Neuron (in vitro differentiated cells): ENCODE measurements around the gene UST.
"Not testable (repeated sequence)": the region's sequence is repeated elsewhere in the genome, so short reads cannot be mapped to it uniquely, and the experiment has no call there.

Source experiments
- H2AFZ ChIP-seq: one replicate; pipeline ENCODE4 v1.6.1; 2013; ENCODE audit warnings: low read depth, mild to moderate bottlenecking, inconsistent platforms, low read length, moderate library complexity
- H3K27me3 ChIP-seq: one replicate; pipeline ENCODE4 v1.6.1; 2013; ENCODE audit warnings: low read length; ENCODE audit not compliant: insufficient read depth
- H3K36me3 ChIP-seq: one replicate; pipeline ENCODE4 v1.6.1; 2013; ENCODE audit warnings: low read length; ENCODE audit not compliant: insufficient read depth
- H3K4me1 ChIP-seq: one replicate; pipeline ENCODE4 v1.6.1; 2013; ENCODE audit warnings: low read length; ENCODE audit not compliant: insufficient read depth
- H3K4me3 ChIP-seq: 2 replicates; pipeline ENCODE4 v1.5.1; 2013; ENCODE audit warnings: mild to moderate bottlenecking, low read length, moderate library complexity
- H3K9me3 ChIP-seq: one replicate; pipeline ENCODE4 v1.6.1; 2013; ENCODE audit warnings: low read length

UST gene

GRCh38 chr6:148761527-148762011 is 14.7 kb downstream of the UST start:
- no peak overlapping the region for H3K4me3 ChIP-seq

DNA sequence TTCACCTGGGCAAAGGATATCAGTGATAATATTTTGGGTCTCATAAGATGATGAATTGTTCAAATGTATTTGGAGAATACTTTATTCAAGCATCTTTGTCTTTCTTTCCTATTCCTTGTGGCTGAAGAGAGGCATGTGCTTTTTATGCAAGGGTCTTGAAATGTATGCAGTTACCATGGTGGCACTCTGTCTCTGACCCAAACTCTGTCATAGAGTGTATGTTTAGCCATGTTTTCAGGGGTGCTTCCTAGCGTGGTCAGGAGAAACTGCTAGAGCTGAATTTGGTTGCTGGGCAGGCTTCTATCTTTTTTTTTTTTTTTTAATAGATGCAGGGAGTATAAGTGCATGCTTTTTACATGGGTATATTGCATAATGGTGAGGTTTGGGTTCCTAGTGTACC is 15.4 kb downstream of the UST start:
- Histone ChIP-seq H2AFZ (no peak overlapping the region), H3K4me3 (no peak overlapping the region), H3K36me3 (no peaks in the 10 kb centered on the region), H3K4me1 (peaks cover 32% of the 10 kb centered on the region), H3K9me3 (no peaks in the 10 kb centered on the region), H3K27me3 (no peaks in the 10 kb centered on the region)

More at GRCh38 chr6:148761527-148762011, 14.7 kb downstream of the UST start:
- H3K36me3 ChIP-seq, result no peaks in the 10 kb centered on the region
- H3K4me1 ChIP-seq, result peaks cover 32% of the 10 kb centered on the region
- H2AFZ ChIP-seq, result no peak overlapping the region
- no peaks in the 10 kb centered on the region for H3K9me3 ChIP-seq
- no peaks in the 10 kb centered on the region for H3K27me3 ChIP-seq

GRCh38 chr6:148764259-148765020 is 17.6 kb downstream of the UST start:
- not testable (repeated sequence) for H3K4me3 ChIP-seq, H3K36me3 ChIP-seq, H2AFZ ChIP-seq, H3K27me3 ChIP-seq, H3K9me3 ChIP-seq
- H3K4me1 ChIP-seq, result peaks cover 26% of the 10 kb centered on the region

GRCh38 chr6:148765898-148766808 is 19.3 kb downstream of the UST start:
- H2AFZ ChIP-seq, result no peak overlapping the region
- no peak overlapping the region for H3K4me3 ChIP-seq
- H3K4me1 ChIP-seq, result peaks cover 19% of the 10 kb centered on the region
- H3K36me3 ChIP-seq, result no peaks in the 10 kb centered on the region
- H3K9me3 ChIP-seq, result no peaks in the 10 kb centered on the region
- no peaks in the 10 kb centered on the region for H3K27me3 ChIP-seq

DNA sequence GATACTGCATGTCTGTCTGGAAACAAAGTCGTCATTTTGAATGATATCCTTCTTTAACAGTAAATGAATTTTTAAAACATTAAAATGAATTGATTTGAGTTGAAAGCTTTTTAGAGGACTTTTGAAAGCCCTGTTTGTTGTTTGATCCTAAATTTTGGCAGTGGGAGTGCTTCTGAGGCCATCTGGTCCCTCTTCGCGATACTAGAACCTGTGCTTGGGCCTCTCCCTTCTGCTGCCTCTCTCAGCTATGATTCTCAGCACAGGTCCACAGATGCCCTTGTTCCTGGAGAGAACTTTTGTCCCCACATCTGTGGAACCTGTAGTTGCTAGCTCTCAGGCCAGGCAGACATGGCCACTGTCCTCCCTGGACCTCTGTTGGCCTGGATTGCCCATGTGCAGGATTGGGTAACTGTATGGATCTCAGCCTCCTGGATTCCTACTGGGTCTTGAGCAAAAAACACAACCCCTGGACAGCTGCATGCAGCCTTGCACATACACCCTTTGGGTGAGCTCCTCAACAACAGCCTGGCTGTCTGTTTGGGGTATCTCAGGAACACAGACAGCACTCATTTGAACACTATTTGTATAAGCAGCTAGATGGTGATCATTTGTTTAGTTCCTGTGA is 21.9 kb downstream of the UST start:
- no peaks in the 10 kb centered on the region for H3K27me3 ChIP-seq
- H3K4me3 ChIP-seq, result no peak overlapping the region
- H3K36me3 ChIP-seq, result no peaks in the 10 kb centered on the region
- H3K4me1 ChIP-seq, result peaks cover 3% of the 10 kb centered on the region
- H2AFZ ChIP-seq, result no peak overlapping the region
- H3K9me3 ChIP-seq, result no peaks in the 10 kb centered on the region

- no peak overlapping the region for H2AFZ ChIP-seq
- no peaks in the 10 kb centered on the region for H3K9me3 ChIP-seq
- no peaks in the 10 kb centered on the region for H3K36me3 ChIP-seq
- H3K27me3 ChIP-seq, result no peaks in the 10 kb centered on the region
- H3K4me3 ChIP-seq, result no peak overlapping the region
- no peaks in the 10 kb centered on the region for H3K4me1 ChIP-seq
Observed at GRCh38 chr6:148769304-148769968, 22.6 kb downstream of the UST start.

- no peaks in the 10 kb centered on the region for H3K36me3 ChIP-seq
- no peak overlapping the region for H2AFZ ChIP-seq
- no peaks in the 10 kb centered on the region for H3K27me3 ChIP-seq
- H3K4me1 ChIP-seq, result no peaks in the 10 kb centered on the region
- no peak overlapping the region for H3K4me3 ChIP-seq
- no peaks in the 10 kb centered on the region for H3K9me3 ChIP-seq
Observed at GRCh38 chr6:148770408-148771211, 23.8 kb downstream of the UST start.

GRCh38 chr6:148771212-148771601 is 24.4 kb downstream of the UST start:
- no peak overlapping the region for H2AFZ ChIP-seq

DNA sequence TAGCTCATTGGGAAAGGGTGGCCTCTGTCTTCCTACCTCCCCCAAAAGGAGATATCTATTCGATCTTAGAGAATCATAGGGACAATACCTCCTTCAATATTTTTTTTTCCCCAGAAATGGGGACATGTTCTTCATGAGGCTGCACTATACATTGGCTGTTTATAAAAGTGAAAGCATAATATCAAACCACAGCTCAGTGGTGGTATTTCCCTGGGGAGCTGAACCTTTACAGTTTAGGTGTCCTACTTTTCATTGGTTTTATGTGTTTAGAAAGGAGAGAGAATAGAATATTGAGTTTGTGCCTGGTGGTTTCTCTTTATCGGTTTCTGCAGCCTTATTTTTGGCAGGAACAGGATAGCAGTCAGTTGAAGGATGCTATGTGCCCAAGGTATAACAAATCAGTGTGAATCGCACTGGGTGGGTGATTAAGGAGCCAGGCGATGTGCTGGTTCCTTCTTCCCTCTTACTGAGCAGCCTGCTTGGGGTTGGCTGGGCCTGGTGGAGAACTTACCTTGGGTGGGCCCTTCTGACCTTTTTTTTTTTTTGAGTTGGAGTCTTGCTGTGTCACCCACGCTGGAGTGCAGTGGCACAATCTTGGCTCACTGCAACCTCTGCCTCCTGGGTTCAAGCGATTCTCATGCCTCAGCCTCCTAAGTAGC is 25.2 kb downstream of the UST start:
- H3K36me3 ChIP-seq, result no peaks in the 10 kb centered on the region

More at GRCh38 chr6:148771212-148771601, 24.4 kb downstream of the UST start:
- H3K4me1 ChIP-seq, result no peaks in the 10 kb centered on the region
- no peak overlapping the region for H3K4me3 ChIP-seq
- H3K36me3 ChIP-seq, result no peaks in the 10 kb centered on the region
- H3K9me3 ChIP-seq, result no peaks in the 10 kb centered on the region
- H3K27me3 ChIP-seq, result no peaks in the 10 kb centered on the region

DNA sequence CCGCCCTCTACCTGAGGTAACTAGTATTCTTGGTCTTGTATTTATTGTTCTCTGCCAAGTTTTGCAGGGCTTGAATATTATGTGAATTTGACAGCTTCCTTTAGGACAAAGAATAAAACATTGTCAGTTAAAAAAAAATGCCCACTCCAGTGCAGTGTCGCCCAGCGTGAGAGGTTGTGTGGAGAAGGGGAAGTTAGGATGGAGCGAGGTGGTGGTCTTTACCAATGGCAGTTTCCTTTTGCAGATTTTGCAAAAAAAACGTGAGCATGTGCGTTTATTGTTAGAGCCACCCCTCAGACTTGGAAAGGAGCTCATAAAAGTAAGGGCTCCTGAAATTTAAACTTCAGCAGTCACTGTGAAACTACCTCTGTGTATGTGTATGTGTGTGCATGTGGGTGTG is 28.3 kb downstream of the UST start:
- no peak overlapping the region for H2AFZ ChIP-seq
- no peaks in the 10 kb centered on the region for H3K36me3 ChIP-seq
- no peaks in the 10 kb centered on the region for H3K4me1 ChIP-seq
- H3K9me3 ChIP-seq, result no peaks in the 10 kb centered on the region
- no peak overlapping the region for H3K4me3 ChIP-seq
- H3K27me3 ChIP-seq, result no peaks in the 10 kb centered on the region

More for the DNA sequence above, 25.2 kb downstream of the UST start:
- H3K4me1 ChIP-seq, result no peaks in the 10 kb centered on the region
- no peaks in the 10 kb centered on the region for H3K27me3 ChIP-seq
- H2AFZ ChIP-seq, result no peak overlapping the region
- no peak overlapping the region for H3K4me3 ChIP-seq
- H3K9me3 ChIP-seq, result no peaks in the 10 kb centered on the region

DNA sequence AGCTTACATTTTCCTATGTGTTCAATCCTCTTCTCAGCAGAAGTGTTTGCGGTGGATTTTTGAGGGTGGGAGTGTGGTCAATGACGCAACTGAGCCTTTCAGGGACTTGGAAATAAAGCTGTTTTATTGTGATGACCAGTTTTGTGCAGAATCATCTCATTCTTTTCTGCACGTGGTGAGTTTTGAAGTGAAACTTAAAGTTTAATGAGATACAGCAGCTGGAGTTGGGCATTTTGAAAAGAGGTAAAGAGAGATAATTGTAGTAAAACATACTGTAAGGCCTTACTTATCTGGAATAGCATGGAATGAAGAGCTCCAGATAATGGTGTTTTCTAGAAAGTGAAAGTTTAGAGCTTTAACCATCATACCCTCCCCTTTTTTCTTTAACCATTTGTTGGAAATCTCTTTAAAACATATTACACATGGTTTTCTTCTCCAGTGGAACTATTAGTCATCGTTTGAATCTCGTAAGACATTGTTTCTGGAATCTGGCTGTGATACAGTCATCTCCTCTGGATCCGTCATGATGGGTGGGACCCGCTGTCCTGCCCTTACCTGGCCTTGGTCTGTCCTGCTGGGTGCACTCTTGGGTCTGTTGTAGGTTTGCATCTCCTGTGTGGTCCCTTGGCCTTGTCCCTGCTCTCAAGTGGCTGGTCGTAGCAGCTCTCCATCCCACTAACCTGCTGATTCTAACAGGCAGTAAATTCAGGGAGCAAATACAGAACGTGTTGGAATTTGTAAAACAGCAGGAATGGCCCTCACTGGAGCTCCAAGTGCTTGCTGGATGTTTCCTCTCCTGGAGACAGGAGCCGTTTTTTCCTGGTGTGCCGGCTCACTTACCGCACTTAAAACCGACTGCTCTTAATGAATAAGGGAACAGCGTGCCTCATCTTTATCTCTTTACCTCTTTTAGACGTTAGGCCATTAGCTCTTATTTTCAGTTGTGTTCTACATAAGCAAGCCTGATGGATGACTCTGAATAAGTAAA is 29.8 kb downstream of the UST start:
- H3K36me3 ChIP-seq, result no peaks in the 10 kb centered on the region
- H3K4me1 ChIP-seq, result no peaks in the 10 kb centered on the region
- H3K27me3 ChIP-seq, result no peaks in the 10 kb centered on the region
- H3K4me3 ChIP-seq, result no peak overlapping the region
- H2AFZ ChIP-seq, result no peak overlapping the region
- no peaks in the 10 kb centered on the region for H3K9me3 ChIP-seq
